Measurements from ENCODE around the gene TCEAL5.
"Not testable (repeated sequence)": the region's sequence is repeated elsewhere in the genome, so short reads cannot be mapped to it uniquely, and the experiment has no call there.

TCEAL5 gene

GRCh38 chrX:103234869-103235268, 41.7 kb downstream of the TCEAL5 start:
- TF ChIP-seq, protein P1, sequence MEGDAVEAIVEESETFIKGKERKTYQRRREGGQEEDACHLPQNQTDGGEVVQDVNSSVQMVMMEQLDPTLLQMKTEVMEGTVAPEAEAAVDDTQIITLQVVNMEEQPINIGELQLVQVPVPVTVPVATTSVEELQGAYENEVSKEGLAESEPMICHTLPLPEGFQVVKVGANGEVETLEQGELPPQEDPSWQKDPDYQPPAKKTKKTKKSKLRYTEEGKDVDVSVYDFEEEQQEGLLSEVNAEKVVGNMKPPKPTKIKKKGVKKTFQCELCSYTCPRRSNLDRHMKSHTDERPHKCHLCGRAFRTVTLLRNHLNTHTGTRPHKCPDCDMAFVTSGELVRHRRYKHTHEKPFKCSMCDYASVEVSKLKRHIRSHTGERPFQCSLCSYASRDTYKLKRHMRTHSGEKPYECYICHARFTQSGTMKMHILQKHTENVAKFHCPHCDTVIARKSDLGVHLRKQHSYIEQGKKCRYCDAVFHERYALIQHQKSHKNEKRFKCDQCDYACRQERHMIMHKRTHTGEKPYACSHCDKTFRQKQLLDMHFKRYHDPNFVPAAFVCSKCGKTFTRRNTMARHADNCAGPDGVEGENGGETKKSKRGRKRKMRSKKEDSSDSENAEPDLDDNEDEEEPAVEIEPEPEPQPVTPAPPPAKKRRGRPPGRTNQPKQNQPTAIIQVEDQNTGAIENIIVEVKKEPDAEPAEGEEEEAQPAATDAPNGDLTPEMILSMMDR (IDR thresholded peaks at IDR 0.05; ENCODE audit: low read depth, low read length, missing control alignments): no peak
- no peak for DNase-seq (ENCODE audit: low read depth)
- H3K4me3 ChIP-seq (ENCODE audit: low read depth, low read length): no peak overlapping the region

- H3K4me3 ChIP-seq (ENCODE audit: low read depth, low read length): no peak overlapping the region
- DNase-seq (ENCODE audit: low read depth): no peak
- TF ChIP-seq, protein P1 (IDR thresholded peaks at IDR 0.05; ENCODE audit: low read depth, low read length, missing control alignments): no peak
Observed at GRCh38 chrX:103233263-103233662, 43.3 kb downstream of the TCEAL5 start.

- DNase-seq (ENCODE audit: low read depth); H3K4me3 ChIP-seq (ENCODE audit: low read depth, low read length): not testable (repeated sequence)
Observed at GRCh38 chrX:103225918-103226317, 50.6 kb downstream of the TCEAL5 start.

All from GM12864 (cell line).